HG02798 (cell line): ENCODE measurements around the gene APOBEC3G.
"Not testable (repeated sequence)": the region's sequence is repeated elsewhere in the genome, so short reads cannot be mapped to it uniquely, and the experiment has no call there.

Experiments used
- ATAC-seq: cut with Tn5 transposase; IDR thresholded peaks from one replicate; pipeline ENCODE4 v1.9.1; 2021; ENCODE audit warnings: mild to moderate bottlenecking; ENCODE audit not compliant: unreplicated experiment, poor library complexity

APOBEC3G gene

DNA sequence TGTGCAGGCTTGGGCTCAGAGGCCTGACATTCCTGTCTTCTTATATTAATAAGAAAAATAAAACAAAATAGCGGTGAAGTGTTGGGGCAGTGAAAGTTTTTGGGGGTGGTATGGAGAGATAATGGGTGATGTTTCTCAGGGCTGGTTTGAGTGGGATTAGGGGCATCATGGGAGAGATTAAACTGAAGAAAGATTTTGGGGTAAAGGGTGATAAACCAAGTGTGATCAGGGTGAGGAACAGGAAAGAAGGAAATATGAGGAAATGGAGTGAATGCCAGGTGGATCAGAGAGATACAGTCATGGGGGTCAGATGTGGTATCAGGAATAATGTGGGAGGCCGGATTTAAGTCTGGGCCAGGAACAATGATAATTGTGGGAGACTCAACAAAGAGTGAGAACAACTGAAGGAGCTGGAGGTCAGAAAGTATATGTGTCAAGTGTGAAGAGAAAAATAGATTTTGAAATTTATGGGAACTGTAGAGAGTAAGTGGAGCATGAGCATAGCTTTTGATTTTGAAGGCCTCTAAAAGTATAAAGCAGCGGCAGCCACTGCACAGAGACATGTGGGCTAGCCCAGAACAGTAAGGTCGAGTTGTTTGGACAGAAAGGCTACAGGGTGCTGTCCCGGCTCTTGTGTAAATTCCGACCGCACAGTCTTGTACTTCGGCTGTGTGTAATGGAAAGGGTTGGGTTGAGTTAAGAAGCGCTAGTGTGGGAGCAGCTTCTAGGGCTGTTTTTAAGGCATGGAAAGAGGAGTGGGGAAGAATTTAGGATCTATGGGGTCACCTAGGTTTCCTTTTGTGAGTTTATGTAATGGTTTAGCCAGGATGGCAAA lies 10.4 kb upstream of the APOBEC3G start:
- ATAC-seq, result peak; percentile 64

DNA sequence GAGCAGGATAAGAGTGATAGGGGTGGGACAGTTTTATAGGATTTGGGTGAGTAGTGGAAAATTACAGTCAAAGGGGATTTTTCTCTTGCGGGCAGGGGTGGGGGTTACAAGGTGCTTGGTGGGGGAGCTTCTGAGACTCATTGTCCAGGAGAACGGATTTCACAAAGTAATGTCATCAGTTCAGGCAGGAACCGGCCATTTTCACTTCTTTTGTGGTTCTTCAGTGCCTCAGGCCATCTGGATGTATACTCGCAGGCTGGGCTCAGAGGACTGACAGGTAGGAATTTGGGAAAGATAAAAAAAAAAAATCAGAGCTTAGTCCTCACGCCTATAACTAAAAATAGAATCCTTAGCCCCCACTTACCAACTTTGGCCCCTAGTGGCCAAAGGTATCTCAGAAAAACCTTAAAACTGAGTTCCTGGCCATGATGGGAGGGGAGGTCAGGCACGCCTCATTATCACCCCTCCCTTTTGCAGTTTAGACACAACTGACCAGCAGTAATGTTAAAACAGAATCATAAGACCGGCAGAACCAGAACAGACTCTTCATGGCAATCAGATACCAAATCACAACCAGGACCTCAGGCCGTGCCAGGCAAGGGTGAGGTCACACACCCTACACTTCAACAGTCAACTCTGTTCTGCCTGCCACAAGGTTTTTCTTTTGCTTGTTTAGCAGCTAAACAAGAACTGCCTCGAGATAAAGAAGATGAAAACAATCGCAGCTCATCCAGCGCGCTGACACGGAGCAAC lies 8.9 kb upstream of the APOBEC3G start:
- ATAC-seq, result no peak

DNA sequence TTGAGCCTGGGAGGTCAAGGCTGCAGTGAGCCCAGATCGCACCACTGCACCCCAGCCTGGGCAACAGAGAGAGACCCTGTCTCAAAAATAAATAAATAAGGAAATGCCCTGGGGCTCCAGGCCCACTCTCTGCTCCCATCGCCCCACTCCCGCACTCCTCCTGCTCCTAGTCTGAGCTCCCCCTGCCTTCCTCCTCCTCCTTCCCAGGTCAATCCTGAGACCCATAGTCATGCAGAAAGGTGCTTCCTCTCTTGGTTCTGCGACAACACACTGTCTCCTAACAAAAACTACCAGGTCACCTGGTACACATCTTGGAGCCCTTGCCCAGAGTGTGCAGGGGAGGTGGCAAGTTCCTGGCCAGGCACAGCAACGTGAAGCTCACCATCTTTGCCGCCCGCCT lies 6.9 kb upstream of the APOBEC3G start:
- ATAC-seq, result no peak

DNA sequence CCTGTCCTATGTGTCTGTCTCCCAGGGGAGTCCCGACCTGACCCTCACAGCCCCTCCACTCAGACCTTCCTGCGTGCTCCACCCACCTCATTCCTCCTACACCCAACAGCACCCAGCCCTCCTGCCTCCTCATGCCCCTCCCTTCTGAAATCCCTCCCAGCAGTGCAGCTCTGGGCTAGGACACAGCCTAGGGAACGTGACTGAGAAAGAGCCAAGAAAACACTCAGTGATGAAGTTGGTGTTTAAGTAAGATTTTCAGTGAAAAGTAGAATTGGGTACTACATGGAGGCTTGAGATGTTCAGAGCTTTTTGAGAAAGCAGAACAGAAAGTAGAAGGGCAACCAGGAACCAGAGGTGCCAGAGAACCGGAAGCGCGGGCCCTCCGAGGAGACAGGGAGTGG lies 4.5 kb upstream of the APOBEC3G start:
- ATAC-seq, result peak; percentile 29

DNA sequence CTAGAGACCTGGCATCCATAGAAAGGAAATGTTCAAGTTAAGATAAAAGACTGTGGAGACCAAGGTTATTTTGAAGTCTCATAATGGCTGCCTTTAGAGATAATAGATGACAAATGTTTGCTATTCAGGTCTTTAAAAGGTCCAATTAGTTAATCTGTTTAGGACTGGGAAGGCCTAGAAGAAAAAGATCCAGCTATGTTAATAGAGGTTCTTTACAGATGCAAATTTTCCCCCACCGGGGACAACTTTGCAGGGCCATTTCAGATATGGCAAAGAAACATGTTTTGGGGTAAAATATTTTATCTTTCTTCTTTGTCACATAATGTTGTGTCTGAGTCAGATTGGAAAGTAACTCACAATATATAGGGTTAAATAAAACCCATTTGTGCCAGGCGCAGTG lies 3.1 kb upstream of the APOBEC3G start:
- no peak for ATAC-seq

DNA sequence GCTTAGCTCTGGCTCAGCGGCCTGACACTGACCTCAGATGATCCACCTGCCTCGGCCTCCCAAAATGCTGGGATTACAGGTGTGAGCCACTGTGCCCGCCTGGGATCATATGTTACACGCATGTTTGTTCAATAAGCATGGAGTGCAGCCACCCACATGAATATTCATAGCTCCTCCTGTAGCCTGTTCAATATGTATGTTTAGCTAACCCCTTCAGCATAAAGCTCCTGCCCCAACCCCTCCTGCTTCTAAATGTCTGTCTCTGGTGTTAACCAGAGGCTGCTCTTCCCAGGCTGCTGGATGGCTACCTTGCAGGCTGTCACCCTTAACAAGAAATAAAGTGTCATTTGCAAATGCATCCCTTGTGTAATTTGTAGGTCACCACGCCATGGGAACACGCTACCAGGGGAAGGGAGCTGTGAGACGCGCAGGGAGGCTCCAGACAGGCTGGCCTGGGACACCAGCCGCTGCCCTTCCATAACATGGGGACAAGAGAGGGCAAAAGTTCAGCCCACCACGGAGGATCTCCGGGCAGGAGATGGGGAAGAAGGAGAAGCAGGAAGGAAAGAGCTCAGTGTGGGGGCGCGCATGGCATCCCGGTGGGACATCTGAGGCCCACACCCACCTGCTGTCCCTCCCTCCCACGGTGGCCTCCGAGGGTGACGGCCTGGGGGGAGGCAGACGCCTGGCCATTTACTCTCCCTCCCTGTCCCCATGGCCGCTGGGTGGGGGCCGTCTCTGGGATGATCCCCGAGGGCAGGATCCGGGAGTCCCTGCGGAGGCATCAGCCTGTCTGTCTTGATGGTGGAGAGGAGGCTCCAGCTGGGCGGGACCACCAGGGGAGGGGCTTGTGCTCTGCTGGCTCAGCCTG lies 685 bp upstream of the APOBEC3G start:
- not testable (repeated sequence) for ATAC-seq

DNA sequence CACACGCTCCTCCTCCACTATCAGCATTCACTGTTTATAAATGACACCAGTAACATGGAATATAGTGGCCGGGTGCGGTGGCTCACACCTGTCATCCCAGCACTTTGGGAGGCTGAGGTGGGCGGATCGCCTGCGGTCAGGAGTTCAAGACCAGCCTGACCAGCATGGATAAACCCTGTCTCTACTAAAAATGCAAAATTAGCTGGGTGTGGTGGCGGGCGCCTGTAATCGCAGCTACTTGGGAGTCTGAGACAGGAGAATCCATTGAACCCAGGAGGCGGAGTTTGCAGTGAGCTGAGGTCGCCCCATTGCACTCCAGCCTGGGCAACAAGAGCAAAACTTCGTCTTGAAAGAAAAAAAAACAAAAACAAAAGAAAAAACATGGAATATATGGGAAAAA lies 837 bp downstream of the APOBEC3G start:
- not testable (repeated sequence) for ATAC-seq

DNA sequence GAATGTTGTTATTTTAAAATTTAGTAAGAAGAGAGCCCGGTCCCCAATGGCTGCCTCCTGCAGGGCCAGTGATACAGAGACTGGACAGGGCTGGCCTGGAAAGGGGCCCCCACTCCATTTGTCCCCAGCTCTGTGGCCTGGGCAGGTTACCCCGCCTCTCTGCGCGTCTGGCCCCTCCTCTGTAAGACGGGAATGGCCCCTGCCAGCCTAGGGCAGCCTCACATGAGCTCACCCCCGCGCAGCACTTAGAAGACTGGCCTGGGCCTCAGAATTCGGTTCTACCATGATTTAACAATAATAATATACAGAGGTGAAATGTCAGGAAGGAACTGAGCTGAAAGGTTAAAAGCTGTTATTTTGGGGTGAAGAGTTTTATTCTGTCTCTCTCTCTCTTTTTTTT lies 1.3 kb downstream of the APOBEC3G start:
- ATAC-seq, result no peak

DNA sequence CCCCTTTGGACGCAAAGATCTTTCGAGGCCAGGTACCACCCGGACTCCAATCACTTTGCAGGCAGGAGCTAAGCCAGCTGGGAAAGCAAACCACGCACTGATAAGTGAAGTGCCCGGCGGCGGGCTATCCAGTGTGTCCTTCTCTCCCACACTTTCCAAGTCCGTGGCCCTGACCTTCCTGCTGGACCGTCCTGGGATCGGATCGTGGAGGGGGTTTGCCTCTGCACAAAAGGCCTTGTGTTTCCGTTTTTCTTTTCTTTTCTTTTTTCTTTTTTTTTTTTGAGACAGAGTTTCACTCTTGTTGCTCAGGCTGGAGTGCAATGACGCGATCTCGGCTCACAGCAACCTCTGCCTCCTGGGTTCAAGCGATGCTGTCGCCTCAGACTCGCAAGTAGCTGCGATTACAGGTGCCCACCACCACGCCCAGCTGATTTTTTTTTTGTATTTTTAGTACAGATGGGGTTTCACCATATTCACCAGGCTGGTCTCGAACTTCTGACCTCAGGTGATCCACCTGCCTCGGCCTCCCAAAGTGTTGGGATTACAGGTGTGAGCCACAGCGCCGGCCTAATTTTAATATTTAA lies 2.1 kb downstream of the APOBEC3G start:
- not testable (repeated sequence) for ATAC-seq

DNA sequence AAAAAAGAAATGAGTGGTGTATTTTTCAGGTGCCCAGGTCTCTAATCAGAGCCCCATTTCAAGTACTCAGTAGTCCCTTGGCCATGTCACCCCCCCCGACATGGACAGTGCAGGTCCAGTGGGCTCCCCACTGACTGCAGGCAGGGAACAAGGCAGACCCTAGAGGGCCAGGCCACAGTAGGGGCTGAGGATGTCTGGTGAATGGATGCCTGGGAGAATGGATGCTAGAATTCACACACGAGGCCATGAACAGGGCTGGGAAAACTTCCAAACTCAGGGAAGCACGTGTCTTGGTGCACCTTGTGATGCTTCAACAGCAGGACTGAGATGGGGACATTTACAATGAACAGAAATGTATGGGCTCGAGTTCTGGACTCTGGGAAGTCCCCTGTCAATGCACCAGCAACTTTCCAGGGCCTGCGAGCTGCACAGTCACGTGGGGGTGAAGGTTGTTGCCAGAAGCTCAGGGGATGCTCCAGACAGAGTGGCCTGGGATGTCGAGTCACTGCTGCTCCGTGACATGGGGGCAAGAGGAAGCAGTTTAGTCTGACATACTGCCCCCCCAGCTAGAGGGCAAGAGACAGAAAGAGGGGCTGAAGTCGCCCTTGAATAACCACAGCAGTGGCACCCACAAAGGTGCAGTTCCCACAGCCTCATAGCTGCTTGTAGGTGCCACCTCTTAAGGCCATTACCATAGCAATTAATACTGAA lies 3.1 kb downstream of the APOBEC3G start:
- no peak for ATAC-seq

DNA sequence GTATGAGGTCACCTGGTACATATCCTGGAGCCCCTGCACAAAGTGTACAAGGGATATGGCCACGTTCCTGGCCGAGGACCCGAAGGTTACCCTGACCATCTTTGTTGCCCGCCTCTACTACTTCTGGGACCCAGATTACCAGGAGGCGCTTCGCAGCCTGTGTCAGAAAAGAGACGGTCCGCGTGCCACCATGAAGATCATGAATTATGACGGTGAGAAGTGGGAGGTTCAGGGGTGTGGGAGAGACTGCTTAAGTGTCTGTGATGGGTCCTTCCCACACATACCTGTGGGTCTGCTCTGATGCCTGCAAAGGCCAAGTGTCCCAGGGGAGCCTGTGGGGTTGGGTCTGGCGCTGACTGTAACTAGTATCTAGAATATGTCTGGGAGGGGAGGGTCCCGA lies 3.9 kb downstream of the APOBEC3G start:
- ATAC-seq, result no peak

DNA sequence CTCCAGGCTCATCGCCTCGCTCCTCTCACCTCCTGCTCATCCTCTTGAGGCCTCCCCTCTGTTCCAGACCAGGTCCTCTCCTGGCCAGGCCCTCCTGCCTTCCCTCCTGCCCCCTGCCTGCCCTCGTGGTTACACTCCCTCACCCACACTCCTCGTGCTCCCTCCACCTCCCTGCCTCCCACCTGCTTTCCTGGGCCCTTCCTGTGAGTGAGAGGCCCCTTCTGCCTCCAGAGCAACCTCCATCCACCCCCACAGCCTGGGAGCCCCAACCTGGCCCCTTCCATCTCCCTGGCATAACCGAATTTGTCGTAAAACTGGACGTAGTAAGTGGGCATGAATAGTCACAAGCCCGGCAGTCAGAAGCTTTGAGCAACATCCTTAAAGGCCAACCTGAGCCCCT lies 4.5 kb downstream of the APOBEC3G start:
- ATAC-seq, result no peak

DNA sequence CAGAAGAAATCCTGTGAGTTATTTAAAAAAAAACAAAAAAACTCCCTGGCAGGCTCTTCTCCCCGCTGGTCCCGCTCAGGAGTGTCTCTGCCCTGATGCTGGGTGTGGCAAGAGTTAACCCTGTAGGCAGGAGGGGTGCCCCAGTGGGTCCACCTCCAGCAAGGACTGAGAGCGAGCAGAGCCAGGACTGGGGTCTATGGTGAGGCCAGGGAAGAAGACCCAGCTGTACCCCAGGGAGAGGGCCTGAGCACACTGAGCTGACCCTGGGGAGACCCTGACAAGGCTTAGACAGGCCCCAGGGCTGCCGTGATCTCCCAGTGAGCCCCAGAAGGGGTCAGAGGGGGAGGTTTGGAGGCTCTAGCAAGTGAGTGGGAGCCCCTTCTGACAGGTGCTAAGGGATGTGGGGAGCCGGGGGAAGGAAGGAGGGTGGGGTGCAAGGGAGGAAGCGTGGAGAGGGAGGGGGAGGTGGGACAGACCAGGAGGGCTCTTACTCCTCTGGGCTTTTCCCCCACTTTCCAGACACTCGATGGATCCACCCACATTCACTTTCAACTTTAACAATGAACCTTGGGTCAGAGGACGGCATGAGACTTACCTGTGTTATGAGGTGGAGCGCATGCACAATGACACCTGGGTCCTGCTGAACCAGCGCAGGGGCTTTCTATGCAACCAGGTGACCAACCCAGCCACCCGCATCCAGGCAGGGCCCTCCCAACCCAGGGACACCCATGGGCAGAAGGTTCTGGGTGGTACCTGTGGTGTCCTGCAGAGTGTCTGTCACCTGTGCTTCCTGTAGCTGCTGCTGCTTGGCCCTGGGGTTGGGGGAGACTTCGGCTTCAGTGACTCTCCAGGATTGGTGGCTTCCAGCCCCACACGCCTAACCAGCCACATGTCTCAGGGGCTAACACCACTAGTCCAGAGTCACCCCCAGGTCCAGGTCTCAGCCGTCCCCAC lies 6.4 kb downstream of the APOBEC3G start:
- ATAC-seq, result no peak

DNA sequence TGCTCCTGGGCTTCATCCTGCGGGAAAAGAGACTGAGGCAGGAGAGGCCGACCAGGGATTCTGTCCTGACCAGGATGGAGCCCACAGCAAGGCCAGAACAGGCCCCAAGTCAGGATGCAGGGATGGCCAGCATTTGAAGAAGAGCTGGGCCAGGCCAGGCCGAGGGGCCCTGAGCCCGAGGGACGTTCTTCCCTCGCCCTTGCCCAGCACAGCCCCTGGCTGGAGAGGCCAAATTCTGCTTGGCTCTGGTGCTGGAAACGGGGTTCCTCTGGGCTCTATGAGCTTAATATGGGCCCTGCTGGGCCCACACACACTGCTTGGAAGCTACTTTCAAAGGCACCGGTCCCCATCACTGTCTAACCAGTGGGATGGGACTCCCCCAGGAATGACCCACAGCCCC lies 7.6 kb downstream of the APOBEC3G start:
- ATAC-seq, result no peak

DNA sequence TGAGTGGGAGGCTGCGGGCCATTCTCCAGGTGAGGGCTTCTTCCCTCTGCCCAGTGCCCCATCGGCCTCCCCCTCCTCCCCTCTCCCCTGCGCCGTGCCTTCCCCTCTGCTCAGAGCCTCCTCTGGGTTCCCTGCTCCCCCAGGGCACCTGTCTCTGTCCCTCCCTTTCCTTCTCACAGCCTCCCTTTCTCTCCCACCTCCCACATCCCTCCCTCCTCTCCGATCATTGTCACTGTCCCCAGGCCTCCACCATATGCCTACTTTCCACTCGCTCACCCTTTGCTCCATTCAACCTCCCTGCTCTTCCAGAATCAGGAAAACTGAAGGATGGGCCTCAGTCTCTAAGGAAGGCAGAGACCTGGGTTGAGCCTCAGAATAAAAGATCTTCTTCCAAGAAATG lies 10.0 kb downstream of the APOBEC3G start:
- ATAC-seq, result no peak

DNA sequence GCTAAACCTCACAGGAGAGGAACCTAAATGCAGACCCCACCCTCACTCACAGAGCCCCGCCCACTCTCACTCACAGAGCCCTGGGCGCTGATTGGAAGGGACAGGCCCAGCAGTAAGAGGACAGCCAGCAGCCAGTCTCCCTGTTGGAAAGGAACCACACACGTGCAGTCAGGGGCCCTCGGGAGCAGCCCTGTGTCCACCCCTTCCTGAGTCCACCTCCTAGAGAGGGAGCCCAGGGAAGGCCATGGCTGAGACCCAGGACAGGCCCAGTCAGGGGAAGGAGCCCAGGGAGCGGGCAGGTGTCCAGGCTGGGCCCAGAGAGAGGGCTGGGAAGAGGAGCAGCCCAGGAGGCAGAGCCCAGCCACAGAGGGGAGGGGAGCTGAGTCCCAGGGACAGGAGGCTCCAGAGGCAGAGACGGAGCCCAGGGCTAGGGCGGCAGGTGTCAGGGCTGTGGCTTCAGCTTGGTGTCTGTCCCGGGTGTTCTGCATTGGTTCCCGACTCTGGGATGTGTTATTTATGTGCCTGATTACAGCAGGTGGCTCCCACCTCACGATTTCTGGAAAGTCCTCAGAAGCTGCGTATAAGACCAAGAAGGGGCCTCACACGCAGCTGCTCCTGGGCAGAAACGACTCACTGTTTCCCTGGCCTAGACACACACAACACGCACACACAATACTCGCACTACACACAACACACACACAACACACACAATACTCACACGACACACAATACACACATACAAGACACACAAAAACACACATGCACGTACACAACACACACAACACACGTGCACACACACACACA lies 11.0 kb downstream of the APOBEC3G start:
- no peak for ATAC-seq

DNA sequence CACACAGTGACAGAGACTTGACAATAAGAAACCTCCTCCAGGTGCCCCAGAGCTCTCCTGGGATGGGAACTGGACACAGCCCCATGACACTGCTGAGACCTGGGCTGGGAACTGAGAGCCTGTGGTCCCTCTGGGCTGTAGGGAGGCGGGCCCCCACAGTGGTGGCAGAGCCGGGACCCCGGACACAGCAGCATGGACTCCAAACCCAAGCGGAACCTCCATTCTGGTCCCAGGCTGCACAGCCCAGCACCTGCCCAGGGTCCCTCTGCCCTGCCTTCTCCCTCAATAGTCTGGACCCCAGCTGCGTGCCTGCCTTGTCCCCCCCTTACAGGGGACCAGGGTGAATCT lies 11.6 kb downstream of the APOBEC3G start:
- ATAC-seq, result no peak

DNA sequence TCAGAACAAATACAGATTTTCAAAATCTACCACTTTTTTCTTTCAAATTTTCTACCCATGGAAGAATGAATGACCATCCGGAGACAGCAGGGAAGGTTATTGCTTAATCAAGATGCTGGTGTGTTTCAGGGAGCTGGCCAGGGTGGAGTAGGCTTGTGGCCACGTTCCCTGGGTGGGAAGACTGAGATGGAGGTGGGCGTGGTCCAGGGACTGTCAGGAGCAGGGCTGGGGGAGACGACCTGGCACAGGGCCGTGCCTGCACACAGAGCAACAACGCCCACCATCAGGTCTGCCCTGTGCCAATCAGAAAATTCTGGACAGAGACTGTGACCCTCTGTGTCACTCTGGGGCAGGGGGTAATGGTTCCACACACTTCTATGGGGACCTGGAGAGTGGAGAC lies 12.9 kb downstream of the APOBEC3G start:
- ATAC-seq, result no peak
